NB4 (cell line): Measurements from ENCODE around the gene MAPK1IP1L.
A peak's percentile ranks its signal among the peaks of the same experiment; 100 is the strongest.
"Not testable (repeated sequence)": the region's sequence is repeated elsewhere in the genome, so short reads cannot be mapped to it uniquely, and the experiment has no call there.

ENCODE experiments used
- DNase-seq: peaks from one replicate; pipeline ENCODE4 v3.0.0; 2010; ENCODE audit warnings: low read depth
- H3K4me3 ChIP-seq: one replicate; pipeline ENCODE4 v1.5.1; 2011; ENCODE audit warnings: mild to moderate bottlenecking, low read depth, low read length, moderate library complexity
- MAX ChIP-seq: IDR thresholded peaks from 2 replicates; pipeline ENCODE4 v1.6.1; 2011; ENCODE audit warnings: low read depth, low read length
- MYC ChIP-seq: IDR thresholded peaks from 2 replicates; pipeline ENCODE4 v1.6.1; 2011; ENCODE audit warnings: low read depth, low read length
- POLR2A ChIP-seq: IDR thresholded peaks from 2 replicates; pipeline ENCODE4 v1.6.1; 2011; ENCODE audit warnings: mild to moderate bottlenecking; ENCODE audit not compliant: insufficient read length; ENCODE audit errors: extremely low read depth
- TF ChIP-seq, protein P1 (sequence below): IDR thresholded peaks from one replicate; pipeline ENCODE4 v1.5.1; 2012; ENCODE audit warnings: low read depth, low read length

MAPK1IP1L gene

GRCh38 chr14:55051423-55052268 lies at the start of gene MAPK1IP1L:
TSS of gene MAPK1IP1L (plus strand) at chr14:55051647. CDS start at chr14:55061684, 10,037 bp downstream.
- peak; percentile 92 for DNase-seq
- TF ChIP-seq MYC (peak; percentile 95), POLR2A (peak; percentile 97), MAX (peak; percentile 89)
- TF ChIP-seq, protein P1, sequence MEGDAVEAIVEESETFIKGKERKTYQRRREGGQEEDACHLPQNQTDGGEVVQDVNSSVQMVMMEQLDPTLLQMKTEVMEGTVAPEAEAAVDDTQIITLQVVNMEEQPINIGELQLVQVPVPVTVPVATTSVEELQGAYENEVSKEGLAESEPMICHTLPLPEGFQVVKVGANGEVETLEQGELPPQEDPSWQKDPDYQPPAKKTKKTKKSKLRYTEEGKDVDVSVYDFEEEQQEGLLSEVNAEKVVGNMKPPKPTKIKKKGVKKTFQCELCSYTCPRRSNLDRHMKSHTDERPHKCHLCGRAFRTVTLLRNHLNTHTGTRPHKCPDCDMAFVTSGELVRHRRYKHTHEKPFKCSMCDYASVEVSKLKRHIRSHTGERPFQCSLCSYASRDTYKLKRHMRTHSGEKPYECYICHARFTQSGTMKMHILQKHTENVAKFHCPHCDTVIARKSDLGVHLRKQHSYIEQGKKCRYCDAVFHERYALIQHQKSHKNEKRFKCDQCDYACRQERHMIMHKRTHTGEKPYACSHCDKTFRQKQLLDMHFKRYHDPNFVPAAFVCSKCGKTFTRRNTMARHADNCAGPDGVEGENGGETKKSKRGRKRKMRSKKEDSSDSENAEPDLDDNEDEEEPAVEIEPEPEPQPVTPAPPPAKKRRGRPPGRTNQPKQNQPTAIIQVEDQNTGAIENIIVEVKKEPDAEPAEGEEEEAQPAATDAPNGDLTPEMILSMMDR: peak; percentile 92
- H3K4me3 ChIP-seq: peak within 1 kb of the TSS; percentile 94

GRCh38 chr14:55005071-55005470 lies 46.4 kb upstream of the MAPK1IP1L start:
- DNase-seq: no peak
- no peak overlapping the region for H3K4me3 ChIP-seq
- no peak for TF ChIP-seq MYC
- no peak for TF ChIP-seq MAX
- no peak for TF ChIP-seq POLR2A
- TF ChIP-seq, protein P1: no peak

DNA sequence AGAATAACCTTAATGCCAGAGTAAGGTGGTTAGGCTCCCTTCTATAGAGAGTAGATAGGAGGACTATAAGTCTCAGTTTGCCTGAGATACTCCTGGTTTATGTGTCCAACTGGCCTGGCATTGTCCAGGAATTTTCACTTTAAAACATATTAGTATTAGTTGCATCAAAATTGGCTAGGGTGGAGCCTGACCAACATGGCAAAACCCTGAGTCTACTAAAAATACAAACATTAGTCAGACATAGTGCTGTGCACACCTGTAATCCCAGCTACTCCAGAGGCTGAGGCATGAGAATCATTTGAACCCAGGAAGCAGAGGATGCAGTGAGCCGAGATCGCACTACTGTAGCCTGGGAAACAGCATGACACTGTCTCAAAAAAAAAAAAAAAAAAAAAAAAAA lies 36.4 kb upstream of the MAPK1IP1L start:
- TF ChIP-seq POLR2A (no peak), MAX (no peak)
- TF ChIP-seq, protein P1: no peak
- H3K4me3 ChIP-seq: no peak overlapping the region
- no peak for DNase-seq

GRCh38 chr14:55019968-55020554 lies 31.4 kb upstream of the MAPK1IP1L start:
- no peak overlapping the region for H3K4me3 ChIP-seq
- no peak for TF ChIP-seq POLR2A
- no peak for TF ChIP-seq MYC
- TF ChIP-seq, protein P1: no peak
- TF ChIP-seq MAX: no peak
- no peak for DNase-seq

DNA sequence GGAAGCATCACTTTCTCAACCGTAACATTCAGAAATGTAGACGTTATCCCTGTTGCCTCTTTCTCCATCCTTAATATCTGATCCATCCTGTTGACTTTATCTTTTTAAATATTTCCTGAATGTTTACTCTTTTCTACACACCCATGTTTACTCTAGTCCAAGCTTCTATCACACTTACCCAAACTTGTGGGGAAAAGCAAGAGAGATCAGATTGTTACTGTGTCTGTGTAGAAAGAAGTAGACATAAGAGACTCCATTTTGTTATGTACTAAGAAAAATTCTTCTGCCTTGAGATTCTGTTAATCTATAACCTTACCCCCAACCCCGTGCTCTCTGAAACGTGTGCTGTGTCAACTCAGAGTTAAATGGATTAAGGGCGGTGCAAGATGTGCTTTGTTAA lies 27.1 kb upstream of the MAPK1IP1L start:
- not testable (repeated sequence) for H3K4me3 ChIP-seq, DNase-seq

GRCh38 chr14:55025948-55026347 lies 25.5 kb upstream of the MAPK1IP1L start:
- H3K4me3 ChIP-seq: peak overlapping the region; percentile 92
- no peak for DNase-seq
- no peak for TF ChIP-seq POLR2A
- no peak for TF ChIP-seq MAX
- TF ChIP-seq, protein P1: no peak
- no peak for TF ChIP-seq MYC
